ENCODE results near the gene SPA17.
A peak's percentile ranks its signal among the peaks of the same experiment; 100 is the strongest.

The SPA17 gene

GRCh38 chr11:124673333-124674167 is at the start of gene SPA17, which contains the start of gene SIAE:
Gene SPA17, plus strand, starts transcription at chr11:124673904. Its CDS starts 1,361 bp downstream, at chr11:124675265.
Gene SIAE, minus strand, starts transcription at chr11:124673739. Its CDS starts 31 bp downstream, at chr11:124673708.
- FAIRE-seq: peak; percentile 81

DNA sequence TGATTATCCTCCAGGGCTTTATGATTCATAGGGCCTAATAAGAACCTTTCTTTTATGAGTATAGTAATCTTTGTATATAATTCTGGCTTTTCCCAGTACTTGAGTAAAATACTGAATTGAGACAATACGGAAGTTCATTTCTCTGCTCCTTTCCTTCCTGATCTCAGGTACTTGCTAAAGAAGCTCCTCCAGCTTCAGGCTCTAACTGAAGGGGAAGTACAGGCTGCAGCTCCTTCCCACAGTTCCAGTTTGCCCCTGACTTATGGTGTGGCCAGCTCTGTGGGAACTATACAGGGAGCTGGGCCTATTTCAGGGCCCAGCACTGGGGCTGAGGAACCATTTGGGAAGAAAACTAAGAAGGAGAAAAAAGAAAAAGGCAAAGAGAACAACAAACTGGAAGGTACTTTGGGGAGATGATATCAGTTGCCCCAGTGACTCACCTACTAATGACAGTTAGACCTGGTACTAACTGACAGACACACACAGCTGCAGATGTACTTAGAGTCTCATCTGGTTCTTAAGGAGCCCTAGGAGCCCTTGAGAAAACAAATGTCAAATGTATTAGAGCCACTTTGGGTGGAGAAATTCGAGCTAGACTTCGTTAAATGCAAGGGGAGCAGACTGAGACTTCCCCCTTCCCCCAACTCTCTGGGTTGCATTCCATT is 48.1 kb upstream of the SPA17 start:
- no peak for FAIRE-seq

DNA sequence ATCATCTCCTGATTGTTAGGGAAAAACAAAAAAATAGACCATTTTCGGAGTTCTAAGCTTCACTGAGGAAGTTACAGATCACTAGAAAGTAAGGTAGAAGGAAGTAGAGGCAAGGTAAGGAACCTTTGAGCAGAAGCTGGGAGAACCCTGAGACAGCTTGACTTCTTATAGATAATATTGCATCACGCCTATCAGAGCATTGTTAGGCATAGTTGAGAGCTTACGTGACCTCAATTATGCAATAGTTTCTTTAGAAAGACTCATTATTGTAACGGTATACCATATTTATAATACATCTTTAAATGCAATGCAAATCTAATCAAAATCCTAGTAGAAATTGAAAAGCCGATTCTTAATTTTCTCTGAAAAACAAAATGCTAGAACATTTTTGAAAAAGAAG is 46.2 kb upstream of the SPA17 start:
- no peak for FAIRE-seq

DNA sequence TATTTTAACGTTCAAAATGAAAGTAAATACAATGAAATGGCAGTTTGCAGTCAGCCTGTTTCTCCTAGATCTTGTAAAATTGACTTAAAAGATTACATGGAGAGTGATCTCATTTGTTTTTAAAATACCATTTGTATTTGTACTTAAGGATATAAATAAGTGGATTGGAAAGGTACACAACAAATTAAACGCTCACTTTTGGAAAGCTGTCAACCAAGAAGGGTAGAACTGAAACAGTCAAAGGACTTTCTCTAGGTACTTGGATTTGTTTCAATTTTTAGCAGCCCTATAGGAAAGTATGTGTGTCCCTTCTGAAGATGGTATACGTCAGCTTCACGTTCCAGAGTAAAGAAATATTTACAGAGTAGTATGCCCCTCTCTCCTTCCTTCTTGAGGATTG is 43.7 kb upstream of the SPA17 start:
- no peak for FAIRE-seq

- no peak for FAIRE-seq
Observed at GRCh38 chr11:124633355-124633754, 40.3 kb upstream of the SPA17 start.

DNA sequence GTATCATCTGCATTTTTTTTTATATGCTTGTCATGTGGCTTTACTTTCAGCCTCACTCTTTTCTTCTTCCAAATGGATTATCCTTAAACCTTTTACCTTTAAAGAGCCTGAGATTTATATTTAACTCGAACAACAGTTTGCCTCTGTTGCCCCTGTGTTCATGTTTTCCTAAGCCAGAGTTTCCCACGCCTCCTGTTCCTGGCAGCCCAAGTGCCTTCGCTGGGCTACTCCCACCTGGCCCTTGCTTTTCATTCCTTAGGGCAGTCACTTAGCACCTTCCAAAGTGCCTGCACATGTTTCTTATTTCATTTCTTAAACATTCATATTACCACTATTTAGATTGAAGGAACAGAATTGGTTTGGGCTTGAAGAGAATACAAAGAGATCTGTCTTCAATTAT is 37.8 kb upstream of the SPA17 start:
- no peak for FAIRE-seq

DNA sequence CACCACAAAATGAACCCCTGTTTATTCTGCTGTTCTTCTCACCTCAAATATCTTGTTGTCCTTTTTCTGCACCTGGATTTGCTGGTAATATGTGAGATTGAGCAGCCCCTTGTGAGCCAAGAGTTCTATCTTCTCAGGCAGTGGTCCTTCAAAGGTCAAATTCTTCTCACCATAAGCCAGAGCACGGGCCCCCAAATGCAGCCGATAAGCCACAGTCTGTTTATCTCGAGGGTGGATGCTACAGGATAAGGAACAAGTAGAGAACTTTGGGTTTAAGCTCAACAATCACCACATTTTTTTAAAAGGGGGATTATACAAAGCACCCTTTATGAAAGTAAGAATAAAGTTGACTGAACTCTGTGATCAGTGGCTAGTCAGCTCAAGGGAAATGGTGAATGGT is 35.2 kb upstream of the SPA17 start:
- no peak for FAIRE-seq

DNA sequence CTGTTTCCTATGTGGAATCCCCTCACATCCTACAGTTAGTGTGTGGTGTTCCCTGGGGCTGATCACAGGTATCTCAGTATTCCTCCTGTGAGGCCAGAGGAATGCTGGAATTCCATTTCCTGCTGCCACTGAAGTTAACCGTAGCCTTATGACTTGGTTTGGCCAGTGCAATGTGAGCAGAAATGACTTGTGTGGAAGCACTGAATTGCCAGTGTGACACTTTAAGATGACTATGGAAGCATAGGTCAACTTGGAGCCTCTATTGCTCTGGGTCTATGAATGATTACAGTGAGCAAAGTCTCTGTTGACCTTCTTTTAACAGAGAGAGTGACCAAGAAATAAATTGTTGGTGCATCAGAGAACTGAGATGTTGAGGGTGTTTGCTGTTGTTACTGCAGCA is 34.5 kb upstream of the SPA17 start:
- FAIRE-seq: no peak

DNA sequence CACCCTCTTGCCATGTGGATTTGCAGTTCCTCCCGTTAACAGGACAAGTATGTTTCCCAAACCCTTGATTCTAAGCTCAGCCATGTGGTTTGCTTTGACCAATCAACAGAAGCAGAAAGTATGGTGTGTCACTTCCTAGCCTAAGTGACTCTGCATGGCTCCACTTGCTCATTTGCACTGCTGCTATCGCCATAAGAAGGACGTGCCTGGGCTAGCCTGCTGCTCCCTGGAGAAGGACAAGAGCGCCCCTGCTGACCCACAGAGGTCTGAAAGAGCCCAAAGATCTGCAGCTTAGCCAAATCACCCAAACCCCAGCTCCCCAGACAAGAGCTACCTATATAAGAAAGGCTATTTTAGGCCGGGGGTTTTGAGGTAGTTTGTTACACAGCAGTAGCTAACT is 33.0 kb upstream of the SPA17 start:
- FAIRE-seq: no peak

- FAIRE-seq: no peak
Observed at GRCh38 chr11:124642628-124643027, 31.1 kb upstream of the SPA17 start.

DNA sequence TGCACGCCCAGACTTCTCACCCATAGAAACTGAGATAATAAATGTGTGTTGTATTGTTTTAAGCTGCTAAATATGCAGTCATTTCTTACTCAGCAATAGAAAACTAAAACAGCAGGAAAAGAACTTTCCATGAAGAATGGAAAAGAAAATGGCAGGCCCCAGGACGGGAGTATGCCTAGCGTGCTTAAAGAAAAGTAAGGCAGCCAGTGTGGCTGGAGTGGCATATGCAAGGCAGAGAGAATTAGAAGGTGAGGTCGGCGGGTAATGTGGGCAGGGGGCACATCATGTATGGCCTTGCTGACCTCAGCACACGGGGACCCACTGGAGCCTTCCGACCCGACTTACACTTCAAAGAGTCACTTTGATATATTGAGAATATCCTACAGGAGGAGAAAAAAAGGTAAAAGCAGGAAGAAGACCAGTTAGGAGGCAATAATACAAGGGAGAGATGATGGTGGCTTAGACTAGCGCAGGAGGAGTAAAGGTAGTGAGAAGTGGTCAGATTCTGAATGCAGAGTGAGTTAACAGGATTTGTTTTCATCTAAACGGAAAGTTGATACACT is 30.6 kb upstream of the SPA17 start:
- no peak for FAIRE-seq

- FAIRE-seq: no peak
Observed at GRCh38 chr11:124643605-124644425, 29.9 kb upstream of the SPA17 start.

GRCh38 chr11:124644426-124645280 is 29.1 kb upstream of the SPA17 start:
- FAIRE-seq: peak; percentile 86

- FAIRE-seq: no peak
Observed at GRCh38 chr11:124646148-124646547, 27.6 kb upstream of the SPA17 start.

DNA sequence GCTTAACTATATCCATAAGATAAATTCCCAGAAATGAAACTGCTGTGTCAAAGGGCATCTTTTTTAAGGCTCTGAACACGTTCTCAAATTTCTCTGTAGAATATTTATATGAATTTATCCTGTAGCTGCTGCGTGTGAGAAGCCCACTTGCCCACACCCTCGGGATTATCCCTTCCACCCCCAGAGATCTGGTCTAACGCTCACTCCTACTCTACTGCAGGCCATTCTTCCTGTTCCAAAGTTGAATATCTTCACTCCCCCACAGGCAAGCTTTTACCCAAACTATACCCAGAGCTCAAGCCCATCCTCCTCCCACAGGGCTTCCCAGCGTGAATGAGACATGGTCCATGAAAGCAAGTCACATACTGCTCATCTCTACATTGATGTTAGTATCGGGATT is 25.1 kb upstream of the SPA17 start:
- no peak for FAIRE-seq

DNA sequence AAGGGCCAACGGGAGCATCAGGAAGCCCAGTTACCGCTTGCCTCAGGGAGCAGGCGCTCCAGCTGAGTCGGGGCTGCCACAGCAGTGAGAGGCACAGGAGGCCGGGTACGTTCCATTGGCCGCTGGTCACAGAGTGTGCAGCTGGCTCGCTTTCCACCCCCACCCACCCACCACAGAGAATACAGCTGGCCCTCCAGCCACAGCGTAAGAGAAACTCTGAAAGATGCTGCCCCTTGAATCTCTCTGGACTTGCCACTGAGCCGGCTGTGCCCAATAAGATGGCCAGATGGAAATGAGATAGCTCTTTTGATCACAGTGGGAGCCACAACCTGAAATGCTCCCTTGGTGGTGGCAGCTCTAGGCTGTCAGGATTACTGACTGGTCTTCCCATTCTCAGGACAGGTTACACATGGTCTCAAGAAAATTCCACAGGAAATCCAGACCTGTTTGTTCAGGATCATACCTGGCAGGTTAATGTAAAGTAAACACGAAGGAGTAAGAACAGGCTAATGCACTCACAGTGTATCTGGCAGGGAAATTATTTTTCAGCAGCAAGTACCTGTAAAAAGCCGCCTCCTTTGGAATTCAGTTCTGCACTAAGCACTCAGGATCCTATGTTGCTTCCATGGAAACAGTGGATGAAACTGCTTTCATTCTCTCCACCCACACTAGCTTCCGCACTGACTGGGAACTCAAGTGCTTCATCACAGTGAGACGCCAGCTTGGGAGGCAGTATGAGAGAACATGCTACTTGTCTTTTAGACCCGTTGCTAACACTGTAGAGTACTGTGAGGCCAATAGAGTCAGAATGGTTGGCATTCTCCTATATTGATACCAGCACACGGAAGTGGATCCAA is 16.7 kb upstream of the SPA17 start:
- FAIRE-seq: no peak

GRCh38 chr11:124657904-124658303 is 15.8 kb upstream of the SPA17 start:
- no peak for FAIRE-seq

DNA sequence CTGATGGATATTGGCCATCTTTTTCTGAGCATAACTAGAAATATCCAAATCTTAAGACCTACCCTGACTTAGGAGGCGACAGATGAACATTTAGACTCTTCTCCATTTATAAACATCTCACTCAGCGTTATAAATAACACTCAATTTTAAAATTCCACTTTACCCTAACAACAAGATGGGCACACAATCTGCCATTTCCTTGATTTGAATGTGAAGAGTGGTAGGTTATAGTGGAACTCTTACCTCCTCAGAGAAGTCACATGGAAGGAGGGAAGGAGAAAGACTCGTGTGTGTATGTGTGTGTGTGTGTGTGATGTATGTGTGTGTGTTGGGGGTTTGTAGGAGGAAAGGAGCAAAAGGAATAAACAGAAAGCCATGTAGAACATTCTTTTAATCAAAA is 15.2 kb upstream of the SPA17 start:
- FAIRE-seq: no peak

- FAIRE-seq: no peak
Observed at GRCh38 chr11:124658986-124659385, 14.7 kb upstream of the SPA17 start.

GRCh38 chr11:124661553-124661952 is 12.2 kb upstream of the SPA17 start:
- FAIRE-seq: no peak

- FAIRE-seq: no peak
Observed at GRCh38 chr11:124662106-124662505, 11.6 kb upstream of the SPA17 start.

Measured in endometrium (tissue), 2 donors.